IMR-90 (cell line): ENCODE data around the gene GPER1. TPM values are rescaled to one million over a fixed set of nuclear protein-coding genes. Genes with fewer than 3 reads are reported as not detected.

Source experiments
- ATAC-seq: fragments of 200-7000 bp; cut with Tn5 transposase; 2 replicates; pipeline ENCODE4 v1.9.1; 2020; ENCODE audit warnings: low read depth, mild to moderate bottlenecking, moderate library complexity
- BruUV-seq: library from RNA; stranded (reverse); fragments of 400-500 nt; replicated peaks from 2 replicates; lab custom pipeline; 2021; lab: Mats Ljungman, UMichigan
- CTCF ChIA-PET: fragments of 300-600 bp; formaldehyde crosslinking; extraction: SDS; loops from one replicate; lab custom pipeline; 2021; ENCODE audit warnings: antibody characterized with exemption; lab: Yijun Ruan, JAX
- POLR2A ChIA-PET: fragments of 300-600 bp; sonication (Branson Sonifier 250); formaldehyde crosslinking; loops from one replicate; lab custom pipeline; 2022; ENCODE audit warnings: antibody characterized with exemption; ENCODE audit not compliant: unreplicated experiment; lab: Charles Lee
- DNase-seq: peaks from one replicate; pipeline ENCODE4 v3.0.0; 2013
- H2AFZ ChIP-seq: replicated peaks from 2 replicates; pipeline ENCODE3; 2013; ENCODE audit warnings: low read length, mild to moderate bottlenecking; ENCODE audit not compliant: poor library complexity
- H2AK5ac ChIP-seq: 2 replicates; pipeline ENCODE4 v1.6.1; 2013; ENCODE audit warnings: low read depth, low read length, inconsistent platforms
- H2AK9ac ChIP-seq: replicated peaks from 2 replicates; pipeline ENCODE3; 2013; ENCODE audit warnings: mild to moderate bottlenecking, low read depth, low read length, moderate library complexity; ENCODE audit not compliant: poor library complexity
- H2BK120ac ChIP-seq: 2 replicates; pipeline ENCODE4 v1.6.1; 2013; ENCODE audit warnings: low read depth, low read length, inconsistent platforms
- H2BK15ac ChIP-seq: 3 replicates; pipeline ENCODE4 v1.6.1; 2013; ENCODE audit warnings: low read depth, low read length, inconsistent platforms
- H2BK20ac ChIP-seq: 2 replicates; pipeline ENCODE4 v1.6.1; 2013; ENCODE audit warnings: low read depth, mild to moderate bottlenecking, inconsistent platforms, low read length, moderate library complexity
- H2BK5ac ChIP-seq: 2 replicates; pipeline ENCODE4 v1.6.1; 2013; ENCODE audit warnings: mild to moderate bottlenecking, low read depth, low read length, inconsistent platforms; ENCODE audit not compliant: poor library complexity, severe bottlenecking
- H3K14ac ChIP-seq: replicated peaks from 2 replicates; pipeline ENCODE4 v1.6.1; 2013; ENCODE audit warnings: low read depth, low read length, inconsistent platforms
- H3K18ac ChIP-seq: 2 replicates; pipeline ENCODE4 v1.6.1; 2013; ENCODE audit warnings: low read depth, low read length, control low read depth
- H3K23ac ChIP-seq: 2 replicates; pipeline ENCODE4 v1.6.1; 2013; ENCODE audit warnings: low read depth, low read length, inconsistent platforms
- H3K27ac ChIP-seq: 2 replicates; pipeline ENCODE4 v1.5.1; 2013; ENCODE audit warnings: mild to moderate bottlenecking, control low read depth, low read length; ENCODE audit not compliant: insufficient read depth
- H3K27me3 ChIP-seq: 2 replicates; pipeline ENCODE4 v1.6.1; 2013; ENCODE audit warnings: low read length; ENCODE audit not compliant: control insufficient read depth, insufficient read depth
- H3K36me3 ChIP-seq: 2 replicates; pipeline ENCODE4 v1.6.1; 2013; ENCODE audit warnings: low read length, mixed read lengths; ENCODE audit not compliant: control insufficient read depth, insufficient read depth
- H3K4ac ChIP-seq: 2 replicates; pipeline ENCODE4 v1.6.1; 2013; ENCODE audit warnings: low read depth, low read length, inconsistent platforms
- H3K4me1 ChIP-seq: 2 replicates; pipeline ENCODE4 v1.6.1; 2013; ENCODE audit warnings: low read length, mixed read lengths; ENCODE audit not compliant: control insufficient read depth, insufficient read depth
- H3K4me2 ChIP-seq: 2 replicates; pipeline ENCODE4 v1.6.1; 2013; ENCODE audit warnings: low read depth, mild to moderate bottlenecking, control low read depth, low read length, moderate library complexity
- H3K4me3 ChIP-seq: 2 replicates; pipeline ENCODE4 v1.5.1; 2013; ENCODE audit warnings: low read depth, mild to moderate bottlenecking, control low read depth, low read length, moderate library complexity; ENCODE audit not compliant: insufficient read depth
- H3K56ac ChIP-seq: 2 replicates; pipeline ENCODE4 v1.6.1; 2013; ENCODE audit warnings: low read length, inconsistent platforms; ENCODE audit not compliant: insufficient read depth; ENCODE audit errors: extremely low read depth
- H3K79me1 ChIP-seq, 2 experiments: 2 replicates each; pipeline ENCODE4 v1.6.1; 2013; ENCODE audit warnings: low read length in 2 of 2, inconsistent platforms in 1 of 2, low read depth in 1 of 2
- H3K9ac ChIP-seq: 2 replicates; pipeline ENCODE4 v1.6.1; 2013; ENCODE audit warnings: low read depth, low read length, control low read depth
- H3K9me1 ChIP-seq: 2 replicates; pipeline ENCODE4 v1.6.1; 2013; ENCODE audit warnings: low read length, inconsistent platforms; ENCODE audit not compliant: insufficient read depth
- H3K9me3 ChIP-seq: 2 replicates; pipeline ENCODE4 v1.6.1; 2013; ENCODE audit warnings: low read length; ENCODE audit not compliant: control insufficient read depth, insufficient read depth
- H4K20me1 ChIP-seq: 2 replicates; pipeline ENCODE4 v1.6.1; 2013; ENCODE audit warnings: low read length, inconsistent platforms; ENCODE audit not compliant: insufficient read depth
- H4K5ac ChIP-seq: 2 replicates; pipeline ENCODE4 v1.6.1; 2013; ENCODE audit warnings: mild to moderate bottlenecking, low read depth, low read length, control low read depth
- H4K8ac ChIP-seq, 2 experiments: 2 replicates each; pipeline ENCODE4 v1.6.1; 2013; ENCODE audit warnings: low read depth in 2 of 2, low read length in 2 of 2, control low read depth in 1 of 2, inconsistent platforms in 1 of 2
- H4K91ac ChIP-seq: 2 replicates; pipeline ENCODE4 v1.6.1; 2013; ENCODE audit warnings: low read depth, low read length, inconsistent platforms; ENCODE audit not compliant: insufficient read depth
- WGBS, 2 experiments: methylation state at CpG; one replicate each; pipeline versions ENCODE4 v1.1.5 to v1.1.7; 2013; ENCODE audit warnings: missing lambda C conversion rate in 2 of 2; ENCODE audit not compliant: insufficient read length in 1 of 2; ENCODE audit errors: extremely low coverage in 2 of 2; 5-methylcytosine and 5-hydroxymethylcytosine counted together
- dilution Hi-C: fragments of 300-500 bp; cut with HindIII; formaldehyde crosslinking; loops from one replicate; pipeline ENCODE4 v1.14.3; 2018; ENCODE audit warnings: low sequenced_read_pairs; ENCODE audit not compliant: unreplicated experiment
- in situ Hi-C: fragments of 300-500 bp; cut with MboI; formaldehyde crosslinking; loops from 3 replicates; pipeline ENCODE4 v1.14.3; 2019; ENCODE audit warnings: low sequenced_read_pairs, inconsistent platforms, mixed read lengths
- intact Hi-C: fragments of 100-400 bp; cut with micrococcal nuclease; formaldehyde crosslinking; loops from 2 replicates; pipeline ENCODE4 v1.10.0; 2022
- polyA plus RNA-seq, 3 experiments: library from polyadenylated mRNA; depleted of rRNA; stranded (reverse); fragments of >200 nt; gene quantifications; 2 replicates each; pipeline ENCODE4 v1.2.3, GENCODE V29; 2012; ENCODE audit warnings: low replicate concordance in 1 of 3
- total RNA-seq: library from RNA; depleted of rRNA; stranded (reverse); fragments of >200 nt; gene quantifications from 2 replicates; pipeline ENCODE4 v1.2.3, GENCODE V29; 2012
- TF ChIP-seq, protein P1 (sequence below): fragments of 150-350 bp; IDR thresholded peaks from 2 replicates; pipeline ENCODE4 v1.6.1; 2017; ENCODE audit warnings: mild to moderate bottlenecking, antibody characterized with exemption, low read length, low read depth

Gene GPER1
- total and polyA plus RNA-seq, 2 of the 4 experiments (the other 2 are of a cell fraction), result 2.0 to 5.8 TPM

DNA sequence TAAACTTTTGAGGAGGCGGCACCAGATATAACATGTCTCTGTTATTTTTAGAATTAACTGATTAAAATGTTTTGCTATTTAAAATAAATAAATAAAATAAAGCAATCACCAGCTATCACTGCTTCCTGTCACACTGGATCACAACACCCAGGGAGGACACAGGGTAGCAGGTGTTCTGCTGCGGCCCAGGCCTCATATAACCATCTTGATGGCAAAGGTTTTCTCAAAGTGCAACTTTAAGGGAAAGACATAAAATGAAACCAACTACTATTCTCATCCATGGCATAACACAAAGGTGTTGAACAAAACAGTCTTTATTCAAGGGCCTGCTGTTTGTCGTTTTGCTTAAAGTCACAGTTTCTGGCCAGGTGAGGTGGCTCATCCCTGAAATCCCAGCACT is 23.2 kb downstream of the GPER1 start:
- H3K9me1 ChIP-seq, result no peaks in the 10 kb centered on the region
- no peak overlapping the region for H3K27ac ChIP-seq
- H2AK9ac ChIP-seq, result no peak overlapping the region
- H3K9me3 ChIP-seq, result no peaks in the 10 kb centered on the region
- H2AFZ ChIP-seq, result no peak overlapping the region
- no peaks in the 10 kb centered on the region; the same call in 1 of the 2 replicates for H3K36me3 ChIP-seq
- CTCF ChIA-PET, result interaction anchor here (0.6 kb wide), 1 partner anchor 25 kb away, joined by 3 read pairs; no protein-coding TSS in a partner anchor
- ATAC-seq (no peak), DNase-seq (no peak)
- in situ Hi-C loops (no loop called here), dilution Hi-C loops (no loop called here), intact Hi-C loops (no loop called here)
- no peaks in the 10 kb centered on the region for H3K4me1 ChIP-seq
- no peak overlapping the region for H4K5ac ChIP-seq
- no peak overlapping the region for H2BK15ac ChIP-seq
- H3K18ac ChIP-seq, result no peak overlapping the region
- no TSS peak for BruUV-seq
- no peaks in the 10 kb centered on the region for H3K27me3 ChIP-seq
- no peak overlapping the region for H3K14ac ChIP-seq
- WGBS, 2 experiments, result 100% methylated on average over 1 of the region's 3 CpGs; no CpG with 5 or more reads in 1 of the 2 experiments
- H3K4me2 ChIP-seq, result no peak overlapping the region
- TF ChIP-seq, protein P1, sequence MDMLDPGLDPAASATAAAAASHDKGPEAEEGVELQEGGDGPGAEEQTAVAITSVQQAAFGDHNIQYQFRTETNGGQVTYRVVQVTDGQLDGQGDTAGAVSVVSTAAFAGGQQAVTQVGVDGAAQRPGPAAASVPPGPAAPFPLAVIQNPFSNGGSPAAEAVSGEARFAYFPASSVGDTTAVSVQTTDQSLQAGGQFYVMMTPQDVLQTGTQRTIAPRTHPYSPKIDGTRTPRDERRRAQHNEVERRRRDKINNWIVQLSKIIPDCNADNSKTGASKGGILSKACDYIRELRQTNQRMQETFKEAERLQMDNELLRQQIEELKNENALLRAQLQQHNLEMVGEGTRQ, result no peak
- H3K23ac ChIP-seq, result no peak overlapping the region
- no peak overlapping the region for H3K56ac ChIP-seq
- H4K8ac ChIP-seq, result no peak overlapping the region
- H4K20me1 ChIP-seq, result no peaks in the 10 kb centered on the region; the same call in 1 of the 2 replicates
- H2BK20ac ChIP-seq, result no peak overlapping the region
- POLR2A ChIA-PET, result no interaction called here
- no peak overlapping the region for H3K4ac ChIP-seq
- peaks cover under 1 to 17% of the 10 kb centered on the region in 2 experiments; a peak in 3 of 4 replicates for H3K79me1 ChIP-seq
- no peak overlapping the region for H3K4me3 ChIP-seq
- H2BK5ac ChIP-seq, result no peak overlapping the region
- H3K9ac ChIP-seq, result no peak overlapping the region
- H2BK120ac ChIP-seq, result no peak overlapping the region
- H4K91ac ChIP-seq, result no peak overlapping the region
- no peak overlapping the region for H2AK5ac ChIP-seq
